Measurements from ENCODE around the gene FADD. TPM values are rescaled to one million over a fixed set of nuclear protein-coding genes. Genes with fewer than 3 reads are reported as not detected.
A peak's percentile ranks its signal among the peaks of the same experiment; 100 is the strongest.
"Not testable (repeated sequence)": the region's sequence is repeated elsewhere in the genome, so short reads cannot be mapped to it uniquely, and the experiment has no call there.

The FADD gene
- total RNA-seq, 2 donors from 2014 or later = 22.7 to 34.4 TPM

- H3K9me3 Mint-ChIP-seq = no peaks in the 10 kb centered on the region
- H3K36me3 Mint-ChIP-seq = no peaks in the 10 kb centered on the region
- no peak overlapping the region for H3K27ac Mint-ChIP-seq
- ATAC-seq (no peak), DNase-seq (ENCODE audit: low spot score in 2 of 2) (no peak)
These were observed 9.4 kb upstream of the FADD start for GRCh38 chr11:70193411-70194292.

- Mint-ChIP-seq H3K36me3 (no peaks in the 10 kb centered on the region), H3K9me3 (no peaks in the 10 kb centered on the region), H3K27ac (no peak overlapping the region)
- ATAC-seq = no peak
- DNase-seq (ENCODE audit: low spot score in 2 of 2) = no peak
These were observed 8.0 kb upstream of the FADD start for GRCh38 chr11:70194792-70195791.

GRCh38 chr11:70200212-70200844 is 2.8 kb upstream of the FADD start:
- no peak for DNase-seq (ENCODE audit: low spot score in 2 of 2)
- Mint-ChIP-seq H3K9me3 (no peaks in the 10 kb centered on the region), H3K36me3 (peaks cover 13 to 22% of the 10 kb centered on the region in 2 donors), H3K27ac (no peak overlapping the region)
- no peak for ATAC-seq

GRCh38 chr11:70201047-70201446 is 2.0 kb upstream of the FADD start:
- peaks cover 20 to 29% of the 10 kb centered on the region in 2 donors for H3K36me3 Mint-ChIP-seq
- DNase-seq (ENCODE audit: low spot score in 2 of 2) = not testable (repeated sequence)

GRCh38 chr11:70201882-70202861 is 924 bp upstream of the FADD start:
- Mint-ChIP-seq H3K36me3 (peaks cover 26 to 35% of the 10 kb centered on the region in 2 donors), H3K27ac (peak overlapping the region; percentile 14 to 97), H3K9me3 (no peaks in the 10 kb centered on the region)
- DNase-seq (ENCODE audit: low spot score in 2 of 2) = no peak
- ATAC-seq = no peak

More at GRCh38 chr11:70201047-70201446, 2.0 kb upstream of the FADD start:
- ATAC-seq, H3K9me3 Mint-ChIP-seq: not testable (repeated sequence)
- H3K27ac Mint-ChIP-seq = peak overlapping the region in 1 of 2 donors; percentile 42

GRCh38 chr11:70203751-70204465 is 812 bp downstream of the FADD start:
- Mint-ChIP-seq H3K9me3 (no peaks in the 10 kb centered on the region), H3K36me3 (peaks cover 32 to 39% of the 10 kb centered on the region in 2 donors), H3K27ac (peak overlapping the region; percentile 97 to 100)
- DNase-seq (ENCODE audit: low spot score in 2 of 2) (peak; percentile 76 to 90), ATAC-seq (peak; percentile 70 to 77)

GRCh38 chr11:70204466-70204799 is 1.3 kb downstream of the FADD start:
- Mint-ChIP-seq H3K27ac (peak overlapping the region; percentile 97 to 100), H3K36me3 (peaks cover 37 to 43% of the 10 kb centered on the region in 2 donors), H3K9me3 (no peaks in the 10 kb centered on the region)
- DNase-seq (ENCODE audit: low spot score in 2 of 2) (no peak), ATAC-seq (peak in 1 of 2 donors; percentile 47)

GRCh38 chr11:70205049-70205725 is 2.1 kb downstream of the FADD start:
- Mint-ChIP-seq H3K36me3 (peaks cover 38 to 46% of the 10 kb centered on the region in 2 donors), H3K27ac (peak overlapping the region; percentile 97 to 100), H3K9me3 (no peaks in the 10 kb centered on the region)
- DNase-seq (ENCODE audit: low spot score in 2 of 2) = no peak
- ATAC-seq = no peak

GRCh38 chr11:70205766-70206165 is 2.7 kb downstream of the FADD start:
- Mint-ChIP-seq H3K9me3 (no peaks in the 10 kb centered on the region), H3K36me3 (peaks cover 38 to 49% of the 10 kb centered on the region in 2 donors), H3K27ac (peak overlapping the region; percentile 97 to 100)
- ATAC-seq (no peak), DNase-seq (ENCODE audit: low spot score in 2 of 2) (no peak)

- no peak for ATAC-seq
- peaks cover 38 to 49% of the 10 kb centered on the region in 2 donors for H3K36me3 Mint-ChIP-seq
- no peak for DNase-seq (ENCODE audit: low spot score in 2 of 2)
- H3K27ac Mint-ChIP-seq = peak overlapping the region; percentile 85 to 97
- no peaks in the 10 kb centered on the region for H3K9me3 Mint-ChIP-seq
These were observed 3.3 kb downstream of the FADD start for GRCh38 chr11:70206226-70206981.

GRCh38 chr11:70206982-70207376 is 3.9 kb downstream of the FADD start:
- Mint-ChIP-seq H3K9me3 (no peaks in the 10 kb centered on the region), H3K36me3 (peaks cover 38 to 49% of the 10 kb centered on the region in 2 donors), H3K27ac (peak overlapping the region in 1 of 2 donors; percentile 85)
- ATAC-seq = no peak
- DNase-seq (ENCODE audit: low spot score in 2 of 2) = no peak

- Mint-ChIP-seq H3K9me3 (no peaks in the 10 kb centered on the region), H3K36me3 (peaks cover 38 to 47% of the 10 kb centered on the region in 2 donors), H3K27ac (no peak overlapping the region)
- no peak for ATAC-seq
- DNase-seq (ENCODE audit: low spot score in 2 of 2) = no peak
These were observed 4.5 kb downstream of the FADD start for GRCh38 chr11:70207531-70208131.

GRCh38 chr11:70209391-70209912 is 6.4 kb downstream of the FADD start:
- ATAC-seq (no peak), DNase-seq (ENCODE audit: low spot score in 2 of 2) (no peak)
- no peaks in the 10 kb centered on the region for H3K9me3 Mint-ChIP-seq
- peaks cover 30 to 36% of the 10 kb centered on the region in 2 donors for H3K36me3 Mint-ChIP-seq
- H3K27ac Mint-ChIP-seq = peak overlapping the region; percentile 5 to 22

Data from activated naive CD4-positive, alpha-beta T cell treated with anti-CD3 and anti-CD28 coated beads, Interleukin-2, amount 50 U/mL, for 72 hours (primary cell).